Duodenal mucosa (tissue), 2 donors: ENCODE results near the gene KRI1.

Experiments
- H3K27ac ChIP-seq: one replicate; pipeline ENCODE4 v1.7.0; 2013; ENCODE audit warnings: low read depth, low read length
- H3K27me3 ChIP-seq, 2 donors: one replicate each; pipeline ENCODE4 v1.7.0; 2013; ENCODE audit warnings: low read length in 2 of 2, control low read depth in 1 of 2; ENCODE audit not compliant: insufficient read depth in 2 of 2, control insufficient read depth in 1 of 2
- H3K36me3 ChIP-seq, 2 donors: one replicate each; pipeline ENCODE4 v1.7.0; 2013; ENCODE audit warnings: low read length in 2 of 2, control low read depth in 1 of 2; ENCODE audit not compliant: insufficient read depth in 2 of 2, control insufficient read depth in 1 of 2
- H3K4me1 ChIP-seq, 2 donors: one replicate each; pipeline ENCODE4 v1.7.0; 2013; ENCODE audit warnings: low read length in 2 of 2, control low read depth in 1 of 2; ENCODE audit not compliant: insufficient read depth in 2 of 2, control insufficient read depth in 1 of 2
- H3K4me3 ChIP-seq, 2 donors: one replicate each; pipeline ENCODE4 v1.7.0; 2013; ENCODE audit warnings: low read length in 2 of 2, low read depth in 1 of 2
- H3K9ac ChIP-seq, 2 donors: one replicate each; pipeline ENCODE4 v1.7.0; 2013; ENCODE audit warnings: low read length in 2 of 2, low read depth in 1 of 2
- H3K9me3 ChIP-seq, 2 donors: one replicate each; pipeline ENCODE4 v1.7.0; 2013; ENCODE audit warnings: low read length in 2 of 2, control low read depth in 1 of 2; ENCODE audit not compliant: control insufficient read depth in 1 of 2

Gene KRI1

DNA sequence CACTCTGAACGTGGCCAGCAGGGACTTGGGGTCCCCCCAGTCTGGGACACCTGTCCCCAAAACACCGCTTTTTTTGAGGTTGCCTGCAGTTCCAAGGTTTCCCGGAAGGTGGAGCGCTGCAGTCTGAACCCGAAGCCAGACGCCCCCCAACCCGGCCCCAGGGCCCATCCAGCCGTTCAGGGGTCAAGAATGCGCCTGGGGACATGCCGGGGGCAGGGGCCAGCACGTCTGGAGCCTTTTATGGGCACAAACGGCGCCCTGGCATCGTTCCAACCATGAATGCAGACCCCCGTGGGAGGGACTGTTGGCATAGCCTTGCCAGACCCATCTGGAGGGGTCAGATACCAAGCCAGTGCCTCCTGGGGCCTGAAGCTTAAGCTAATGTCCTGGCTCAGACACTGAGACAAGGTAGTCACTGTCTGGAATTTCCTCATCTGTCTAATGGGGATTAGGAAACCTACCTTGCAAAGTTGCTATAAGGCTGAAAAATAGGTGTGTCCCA, 55.5 kb downstream of the KRI1 start:
- Histone ChIP-seq H3K27me3 (peaks cover 30 to 31% of the 10 kb centered on the region in 2 donors), H3K9ac (no peak overlapping the region)

DNA sequence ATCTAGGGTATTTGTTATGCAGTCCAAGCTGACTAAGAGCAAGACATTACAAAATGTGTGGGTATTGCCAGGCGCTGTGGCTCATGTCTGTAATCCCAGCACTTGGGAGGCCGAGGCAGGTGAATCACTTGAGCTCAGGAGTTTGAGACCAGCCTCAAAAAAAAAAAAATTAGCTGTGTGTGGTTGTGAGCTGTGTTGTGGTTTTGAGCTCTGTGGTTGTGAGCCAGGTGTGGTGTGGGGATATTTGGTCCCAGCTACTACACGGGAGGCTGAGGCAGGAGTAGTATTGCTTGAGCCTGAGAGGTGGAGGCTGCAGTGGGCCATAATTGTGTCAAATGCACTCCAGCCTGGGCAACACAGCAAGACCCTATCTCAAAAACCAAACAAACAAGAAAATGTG, 57.1 kb downstream of the KRI1 start:
- H3K9ac ChIP-seq: no peak overlapping the region
- no peaks in the 10 kb centered on the region for H3K9me3 ChIP-seq
- H3K27me3 ChIP-seq: peaks cover 15% of the 10 kb centered on the region in 2 donors
- H3K27ac ChIP-seq: no peak overlapping the region
- no peak overlapping the region for H3K4me3 ChIP-seq
- H3K4me1 ChIP-seq: peaks cover 2 to 3% of the 10 kb centered on the region in 2 donors
- no peaks in the 10 kb centered on the region for H3K36me3 ChIP-seq

More for the DNA sequence above, 55.5 kb downstream of the KRI1 start:
- H3K27ac ChIP-seq: no peak overlapping the region
- peaks cover 2 to 3% of the 10 kb centered on the region in 2 donors for H3K4me1 ChIP-seq
- no peaks in the 10 kb centered on the region for H3K9me3 ChIP-seq
- no peak overlapping the region for H3K4me3 ChIP-seq
- no peaks in the 10 kb centered on the region for H3K36me3 ChIP-seq

- H3K27me3 ChIP-seq: peaks cover 8% of the 10 kb centered on the region in 2 donors
- H3K4me3 ChIP-seq: no peak overlapping the region
- H3K9ac ChIP-seq: no peak overlapping the region
- H3K36me3 ChIP-seq: no peaks in the 10 kb centered on the region
- no peaks in the 10 kb centered on the region for H3K9me3 ChIP-seq
- peaks cover 2 to 3% of the 10 kb centered on the region in 2 donors for H3K4me1 ChIP-seq
- H3K27ac ChIP-seq: no peak overlapping the region
Observed at GRCh38 chr19:10508036-10508435, 57.8 kb downstream of the KRI1 start.

DNA sequence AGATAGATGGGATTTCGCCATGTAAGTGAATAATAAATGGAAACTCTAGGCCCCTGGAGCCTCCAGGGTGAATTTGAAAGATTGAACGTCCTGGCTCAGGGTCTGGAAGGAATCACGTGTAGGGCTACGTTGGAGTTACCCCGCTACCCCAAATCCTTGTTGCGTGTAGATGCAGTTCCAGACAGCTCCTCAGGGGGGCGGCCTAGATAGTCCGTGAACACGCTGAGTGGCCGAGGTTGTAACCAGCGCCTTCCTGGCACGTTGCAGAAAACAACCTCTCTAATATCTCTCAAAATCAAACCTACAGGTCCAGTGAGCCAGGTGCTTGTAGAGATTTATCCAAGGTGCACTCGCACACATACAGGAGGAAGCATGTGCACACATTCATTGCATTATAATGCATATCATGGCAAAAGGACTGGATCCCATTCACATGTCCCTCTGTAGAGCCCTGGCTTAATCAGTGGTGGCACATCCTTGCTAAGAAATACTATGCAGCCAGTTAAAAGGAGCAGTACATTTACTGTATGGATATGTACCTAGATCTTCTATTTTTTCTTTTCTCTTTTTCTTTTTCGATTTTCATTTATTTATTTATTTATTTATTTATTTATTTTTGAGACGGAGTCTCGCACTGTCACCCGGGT, 60.1 kb downstream of the KRI1 start:
- peaks cover 13 to 14% of the 10 kb centered on the region in 2 donors for H3K4me1 ChIP-seq
- H3K4me3 ChIP-seq: no peak overlapping the region
- H3K9ac ChIP-seq: no peak overlapping the region
- peaks cover 4% of the 10 kb centered on the region in 2 donors for H3K27me3 ChIP-seq
- H3K9me3 ChIP-seq: no peaks in the 10 kb centered on the region
- no peaks in the 10 kb centered on the region for H3K36me3 ChIP-seq
- no peak overlapping the region for H3K27ac ChIP-seq
